ENCODE data around the gene GPR141. TPM values are rescaled to one million over a fixed set of nuclear protein-coding genes. Genes with fewer than 3 reads are reported as not detected.

GPR141 gene
- total RNA-seq, 1 experiment from 2014 or later: not detected

DNA sequence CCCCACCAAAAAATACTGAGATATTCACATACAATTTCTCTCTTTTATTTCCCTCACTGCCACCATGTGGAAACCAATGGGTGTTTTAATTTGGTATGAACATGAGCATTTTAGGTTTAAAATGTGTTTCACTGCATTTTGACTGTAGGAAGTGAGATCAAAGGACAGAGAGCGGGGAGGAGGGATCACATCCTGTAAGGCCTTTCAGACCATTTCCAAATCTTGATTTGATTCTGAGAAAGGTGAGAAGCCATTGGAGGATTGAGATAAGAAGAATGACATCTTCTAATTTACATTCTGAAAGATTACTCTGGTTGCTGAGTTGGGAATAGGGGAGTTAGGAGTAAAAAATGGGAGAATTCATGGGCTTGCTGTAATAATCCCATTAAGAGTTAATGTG is 42.5 kb downstream of the GPR141 start:
- TF ChIP-seq, protein P1, sequence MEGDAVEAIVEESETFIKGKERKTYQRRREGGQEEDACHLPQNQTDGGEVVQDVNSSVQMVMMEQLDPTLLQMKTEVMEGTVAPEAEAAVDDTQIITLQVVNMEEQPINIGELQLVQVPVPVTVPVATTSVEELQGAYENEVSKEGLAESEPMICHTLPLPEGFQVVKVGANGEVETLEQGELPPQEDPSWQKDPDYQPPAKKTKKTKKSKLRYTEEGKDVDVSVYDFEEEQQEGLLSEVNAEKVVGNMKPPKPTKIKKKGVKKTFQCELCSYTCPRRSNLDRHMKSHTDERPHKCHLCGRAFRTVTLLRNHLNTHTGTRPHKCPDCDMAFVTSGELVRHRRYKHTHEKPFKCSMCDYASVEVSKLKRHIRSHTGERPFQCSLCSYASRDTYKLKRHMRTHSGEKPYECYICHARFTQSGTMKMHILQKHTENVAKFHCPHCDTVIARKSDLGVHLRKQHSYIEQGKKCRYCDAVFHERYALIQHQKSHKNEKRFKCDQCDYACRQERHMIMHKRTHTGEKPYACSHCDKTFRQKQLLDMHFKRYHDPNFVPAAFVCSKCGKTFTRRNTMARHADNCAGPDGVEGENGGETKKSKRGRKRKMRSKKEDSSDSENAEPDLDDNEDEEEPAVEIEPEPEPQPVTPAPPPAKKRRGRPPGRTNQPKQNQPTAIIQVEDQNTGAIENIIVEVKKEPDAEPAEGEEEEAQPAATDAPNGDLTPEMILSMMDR (IDR thresholded peaks at IDR 0.05; ENCODE audit: insufficient read depth in 1 of 2, low read depth in 1 of 2, low read length in 1 of 2, severe bottlenecking in 1 of 2, unreplicated experiment in 1 of 2): no peak
- no peak for DNase-seq
- ChIA-PET CTCF (no interaction called here), POLR2A (no interaction called here)
- intact Hi-C loops (cut with micrococcal nuclease; ENCODE audit: unreplicated experiment): no loop called here
- Mint-ChIP-seq H3K9me3 (ENCODE audit: unreplicated experiment) (no peaks in the 10 kb centered on the region), H3K36me3 (ENCODE audit: insufficient read depth, unreplicated experiment) (no peaks in the 10 kb centered on the region), H3K27ac (ENCODE audit: unreplicated experiment) (no peak overlapping the region), H3K4me3 (ENCODE audit: unreplicated experiment) (no peak overlapping the region), H3K27me3 (ENCODE audit: insufficient read depth, unreplicated experiment) (peaks cover 3% of the 10 kb centered on the region), H3K4me1 (ENCODE audit: low read depth, unreplicated experiment) (no peaks in the 10 kb centered on the region)
- Histone ChIP-seq H3K9me3 (0 out of 2 replicates have a peak, but pooled peaks cover 4% of the 10 kb centered on the region), H3K36me3 (ENCODE audit: control insufficient read depth, insufficient read depth, low read length) (no peaks in the 10 kb centered on the region), H3K27me3 (replicated peaks; ENCODE audit: control insufficient read depth, insufficient read depth, low read length) (no peaks in the 10 kb centered on the region), H3K4me1 (no peaks in the 10 kb centered on the region), H3K4me3 (ENCODE audit: low read depth, low read length) (no peak overlapping the region)
- no TSS peak for BruUV-seq (replicated peaks)

DNA sequence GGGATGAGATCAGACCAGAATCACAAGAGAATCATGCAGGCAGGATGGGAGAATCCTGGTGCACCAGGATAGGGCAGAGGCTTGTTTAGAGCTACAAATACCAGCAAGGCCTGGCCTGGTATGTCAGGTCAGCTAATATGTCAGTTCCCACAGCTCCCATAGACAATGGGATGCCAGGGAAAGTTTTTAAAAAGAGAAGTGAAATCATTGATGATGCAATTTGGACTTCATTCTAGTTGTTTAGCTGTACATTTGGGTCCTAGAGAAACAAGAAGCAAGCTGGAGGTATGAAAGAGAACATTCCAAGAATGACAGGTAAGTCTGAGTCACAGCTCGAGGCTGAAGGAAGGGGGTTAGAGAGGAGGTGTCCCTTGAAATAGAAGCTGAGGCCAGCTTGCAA is 45.2 kb downstream of the GPR141 start:
- no peaks in the 10 kb centered on the region for H3K27me3 ChIP-seq (replicated peaks; ENCODE audit: control insufficient read depth, insufficient read depth, low read length)
- Mint-ChIP-seq H3K4me1 (ENCODE audit: low read depth, unreplicated experiment) (no peaks in the 10 kb centered on the region), H3K27me3 (ENCODE audit: insufficient read depth, unreplicated experiment) (peaks cover 10% of the 10 kb centered on the region), H3K27ac (ENCODE audit: unreplicated experiment) (peak overlapping the region; percentile 3), H3K9me3 (ENCODE audit: unreplicated experiment) (no peaks in the 10 kb centered on the region), H3K4me3 (ENCODE audit: unreplicated experiment) (no peak overlapping the region), H3K36me3 (ENCODE audit: insufficient read depth, unreplicated experiment) (no peaks in the 10 kb centered on the region)
- H3K9me3 ChIP-seq: 0 out of 2 replicates have a peak, but pooled peaks cover 4% of the 10 kb centered on the region
- no TSS peak for BruUV-seq (replicated peaks)
- DNase-seq: no peak
- intact Hi-C loops (cut with micrococcal nuclease; ENCODE audit: unreplicated experiment): no loop called here
- ChIA-PET CTCF (no interaction called here), POLR2A (no interaction called here)
- TF ChIP-seq, protein P1 (IDR thresholded peaks at IDR 0.05; ENCODE audit: insufficient read depth in 1 of 2, low read depth in 1 of 2, low read length in 1 of 2, severe bottlenecking in 1 of 2, unreplicated experiment in 1 of 2): no peak
- H3K36me3 ChIP-seq (ENCODE audit: control insufficient read depth, insufficient read depth, low read length): no peaks in the 10 kb centered on the region
- H3K4me1 ChIP-seq: no peaks in the 10 kb centered on the region
- no peak overlapping the region for H3K4me3 ChIP-seq (ENCODE audit: low read depth, low read length)

DNA sequence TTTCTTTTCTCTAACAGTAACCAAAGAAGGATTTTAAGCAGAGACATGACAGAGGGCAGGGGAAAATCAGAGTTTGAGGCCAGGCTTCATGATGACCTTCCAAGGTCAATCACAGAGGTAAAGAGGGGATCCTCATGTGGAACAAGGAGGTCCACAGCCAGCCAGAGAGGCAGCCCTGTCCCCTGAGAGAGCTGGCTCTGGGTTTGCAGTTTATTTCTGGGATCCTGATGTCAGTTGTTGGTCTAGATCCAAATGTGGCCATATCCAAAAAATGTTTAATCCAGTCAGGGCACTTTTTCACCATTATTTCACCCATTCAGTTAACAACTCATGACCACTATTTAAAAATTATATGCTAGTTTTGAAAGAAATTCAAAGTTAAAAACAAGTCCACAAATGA is 45.6 kb downstream of the GPR141 start:
- Mint-ChIP-seq H3K4me1 (ENCODE audit: low read depth, unreplicated experiment) (no peaks in the 10 kb centered on the region), H3K9me3 (ENCODE audit: unreplicated experiment) (no peaks in the 10 kb centered on the region), H3K36me3 (ENCODE audit: insufficient read depth, unreplicated experiment) (no peaks in the 10 kb centered on the region), H3K27ac (ENCODE audit: unreplicated experiment) (peak overlapping the region; percentile 3), H3K4me3 (ENCODE audit: unreplicated experiment) (no peak overlapping the region), H3K27me3 (ENCODE audit: insufficient read depth, unreplicated experiment) (peaks cover 10% of the 10 kb centered on the region)
- POLR2A ChIA-PET: no interaction called here
- no TSS peak for BruUV-seq (replicated peaks)
- no peaks in the 10 kb centered on the region for H3K36me3 ChIP-seq (ENCODE audit: control insufficient read depth, insufficient read depth, low read length)
- TF ChIP-seq, protein P1 (IDR thresholded peaks at IDR 0.05; ENCODE audit: insufficient read depth in 1 of 2, low read depth in 1 of 2, low read length in 1 of 2, severe bottlenecking in 1 of 2, unreplicated experiment in 1 of 2): no peak
- no peak overlapping the region for H3K4me3 ChIP-seq (ENCODE audit: low read depth, low read length)
- no peaks in the 10 kb centered on the region for H3K4me1 ChIP-seq
- 0 out of 2 replicates have a peak, but pooled peaks cover 4% of the 10 kb centered on the region for H3K9me3 ChIP-seq
- no peak for DNase-seq
- no peaks in the 10 kb centered on the region for H3K27me3 ChIP-seq (replicated peaks; ENCODE audit: control insufficient read depth, insufficient read depth, low read length)
- intact Hi-C loops (cut with micrococcal nuclease; ENCODE audit: unreplicated experiment): no loop called here
- CTCF ChIA-PET: no interaction called here
